Nephron progenitor cell (in vitro differentiated cells): Measurements from ENCODE around the gene LY6G5C.

Experiments used
- DNase-seq: peaks from one replicate; pipeline ENCODE4 v3.0.0; 2021
- H3K27ac Mint-ChIP-seq: 2 replicates; pipeline ENCODE4 v1.8.0; 2021; ENCODE audit warnings: mild to moderate bottlenecking, moderate library complexity, mixed read lengths
- H3K27me3 Mint-ChIP-seq: 2 replicates; pipeline ENCODE4 v1.8.0; 2021; ENCODE audit warnings: mild to moderate bottlenecking, low read depth, mixed read lengths; ENCODE audit not compliant: poor library complexity
- H3K36me3 Mint-ChIP-seq: 2 replicates; pipeline ENCODE4 v1.8.0; 2021; ENCODE audit warnings: low read depth, mixed read lengths
- H3K4me1 Mint-ChIP-seq: 2 replicates; pipeline ENCODE4 v1.8.0; 2021; ENCODE audit warnings: mixed read lengths
- H3K4me3 Mint-ChIP-seq: 2 replicates; pipeline ENCODE4 v1.8.0; 2021; ENCODE audit warnings: mild to moderate bottlenecking, moderate library complexity, mixed read lengths
- H3K9me3 Mint-ChIP-seq: 2 replicates; pipeline ENCODE4 v1.8.0; 2021; ENCODE audit warnings: mild to moderate bottlenecking, moderate library complexity, mixed read lengths
- CTCF ChIP-seq: fragments of 200-600 bp; sonication (generic); IDR thresholded peaks from 2 replicates; pipeline ENCODE4 v1.5.0; 2021; ENCODE audit warnings: antibody characterized with exemption

LY6G5C gene

GRCh38 chr6:31683591-31683990 lies 2.7 kb upstream of the LY6G5C start:
- no peak for DNase-seq
- Mint-ChIP-seq H3K4me1 (peaks cover 35% of the 10 kb centered on the region), H3K27ac (peak overlapping the region; percentile 18), H3K4me3 (peak overlapping the region; percentile 87), H3K36me3 (peaks cover 37% of the 10 kb centered on the region), H3K27me3 (peaks cover 16% of the 10 kb centered on the region), H3K9me3 (no peaks in the 10 kb centered on the region)
- TF ChIP-seq CTCF, result no peak

- Mint-ChIP-seq H3K4me3 (peak overlapping the region; percentile 87), H3K27ac (peak overlapping the region; percentile 70), H3K9me3 (no peaks in the 10 kb centered on the region), H3K36me3 (peaks cover 18% of the 10 kb centered on the region), H3K27me3 (peaks cover 24% of the 10 kb centered on the region), H3K4me1 (peaks cover 42% of the 10 kb centered on the region)
- no peak for TF ChIP-seq CTCF
- DNase-seq, result peak; percentile 63
Observed at GRCh38 chr6:31681135-31681671, 336 bp upstream of the LY6G5C start.

DNA sequence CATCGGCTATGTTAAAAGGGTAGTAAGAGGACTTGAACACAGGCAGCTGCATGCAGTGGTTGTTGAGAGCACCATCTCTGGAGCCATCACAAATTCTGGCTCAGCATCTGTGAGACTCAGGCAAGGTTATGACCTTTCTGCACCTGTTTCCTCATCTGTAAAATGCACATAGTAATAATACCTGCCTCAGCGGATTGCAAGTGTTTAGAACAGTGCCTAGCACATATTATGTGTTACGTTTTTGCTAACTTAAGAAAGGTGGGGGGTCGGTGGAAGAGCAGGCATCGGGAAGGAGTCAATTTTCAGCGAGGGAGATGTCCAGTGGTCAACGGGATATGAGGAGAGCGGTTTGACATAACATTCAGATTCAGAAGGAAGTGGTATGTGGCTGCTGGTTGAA lies 2.9 kb downstream of the LY6G5C start:
- Mint-ChIP-seq H3K9me3 (no peaks in the 10 kb centered on the region), H3K4me3 (no peak overlapping the region), H3K27ac (no peak overlapping the region), H3K4me1 (peaks cover 33% of the 10 kb centered on the region), H3K36me3 (peaks cover 8% of the 10 kb centered on the region), H3K27me3 (peaks cover 20% of the 10 kb centered on the region)
- no peak for TF ChIP-seq CTCF
- no peak for DNase-seq

GRCh38 chr6:31676904-31677303 lies 4.0 kb downstream of the LY6G5C start:
- Mint-ChIP-seq H3K9me3 (no peaks in the 10 kb centered on the region), H3K4me3 (no peak overlapping the region), H3K4me1 (peaks cover 26% of the 10 kb centered on the region), H3K36me3 (peaks cover 19% of the 10 kb centered on the region), H3K27ac (no peak overlapping the region), H3K27me3 (peaks cover 16% of the 10 kb centered on the region)
- no peak for TF ChIP-seq CTCF
- no peak for DNase-seq

DNA sequence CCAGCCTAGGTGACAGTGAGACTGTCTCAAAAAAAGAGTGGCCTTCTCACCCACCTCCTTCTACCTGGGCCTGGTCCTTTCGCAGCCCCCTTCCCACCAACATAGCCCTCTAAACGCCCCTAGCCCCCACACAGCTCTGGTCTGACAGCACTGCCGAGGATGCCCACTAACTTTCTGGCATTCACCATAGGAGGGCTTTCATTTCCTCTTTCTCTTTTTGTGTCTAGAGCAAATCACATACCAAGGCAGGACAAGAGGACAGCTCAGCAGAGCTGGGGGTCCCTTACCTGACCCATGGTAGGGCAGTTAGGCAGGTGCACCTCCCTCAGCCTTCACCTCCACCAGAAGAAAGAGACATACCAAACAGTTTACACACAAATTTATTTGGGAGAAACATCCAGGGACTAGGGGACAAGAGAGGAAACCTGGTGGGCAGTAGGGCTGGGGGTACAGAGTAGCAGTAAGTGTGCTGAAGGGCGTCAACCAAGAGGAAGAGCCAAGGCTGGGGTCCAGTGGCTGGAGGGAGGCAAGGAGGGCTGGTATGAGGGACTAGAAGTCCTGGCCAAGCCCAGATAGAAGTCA lies 4.5 kb downstream of the LY6G5C start:
- Mint-ChIP-seq H3K27ac (peak overlapping the region; percentile 30), H3K4me3 (no peak overlapping the region), H3K36me3 (peaks cover 21% of the 10 kb centered on the region), H3K9me3 (no peaks in the 10 kb centered on the region), H3K27me3 (peaks cover 12% of the 10 kb centered on the region), H3K4me1 (peaks cover 21% of the 10 kb centered on the region)
- no peak for DNase-seq
- TF ChIP-seq CTCF, result no peak

DNA sequence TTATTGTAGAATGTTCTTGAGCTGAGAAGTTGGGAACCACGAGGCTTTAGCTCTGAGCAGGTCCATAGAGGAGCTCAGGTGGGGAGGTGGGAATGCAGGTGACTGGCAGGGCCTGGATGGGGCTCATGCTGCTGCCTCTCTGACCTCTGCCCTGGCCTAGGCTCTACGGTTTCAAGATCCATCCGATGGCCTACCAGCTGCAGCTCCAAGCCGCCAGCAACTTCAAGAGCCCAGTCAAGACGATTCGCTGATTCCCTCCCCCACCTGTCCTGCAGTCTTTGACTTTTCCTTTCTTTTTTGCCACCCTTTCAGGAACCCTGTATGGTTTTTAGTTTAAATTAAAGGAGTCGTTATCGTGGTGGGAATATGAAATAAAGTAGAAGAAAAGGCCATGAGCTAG lies 11.2 kb downstream of the LY6G5C start, which contains the start of gene LY6G5B:
TSS of gene LY6G5B (plus strand) at position 301 of the 400 bp plus-strand sequence. CDS start 975 bp downstream, outside the sequence.
- no peak within 1 kb of the TSS for H3K4me3 Mint-ChIP-seq
- H3K27me3 Mint-ChIP-seq, result peaks cover 7% of the 10 kb centered on the region
- H3K36me3 Mint-ChIP-seq, result peaks cover 62% of the 10 kb centered on the region
- TF ChIP-seq CTCF, result no peak
- peak within 1 kb of the TSS; percentile 68 for H3K27ac Mint-ChIP-seq
- no peaks in the 10 kb centered on the region for H3K9me3 Mint-ChIP-seq
- H3K4me1 Mint-ChIP-seq, result peaks cover 22% of the 10 kb centered on the region
- no peak for DNase-seq
